Thymus (tissue), 11 donors: ENCODE measurements around the gene CSE1L. TPM values are rescaled to one million over a fixed set of nuclear protein-coding genes. Genes with fewer than 3 reads are reported as not detected.
"Not testable (repeated sequence)": the region's sequence is repeated elsewhere in the genome, so short reads cannot be mapped to it uniquely, and the experiment has no call there.

Source experiments
- DNase-seq, 9 donors: peaks; one replicate each; pipeline ENCODE4 v3.0.0-alpha.2; 2013; ENCODE audit warnings: low spot score in 9 of 9, low read depth in 6 of 9, missing footprints in 1 of 9
- H3K27ac ChIP-seq, 2 donors: one replicate each; pipeline ENCODE4 v1.5.1; 2013; ENCODE audit warnings: control low read depth in 1 of 2, low read depth in 1 of 2, low read length in 1 of 2, mild to moderate bottlenecking in 1 of 2, moderate library complexity in 1 of 2
- H3K27me3 ChIP-seq, 2 donors: one replicate each; pipeline ENCODE4 v1.5.1; 2013; ENCODE audit warnings: low read length in 1 of 2; ENCODE audit not compliant: control insufficient read depth in 2 of 2, insufficient read depth in 1 of 2
- H3K36me3 ChIP-seq, 2 donors: one replicate each; pipeline ENCODE4 v1.5.1; 2013; ENCODE audit warnings: low read length in 1 of 2, mild to moderate bottlenecking in 1 of 2, moderate library complexity in 1 of 2; ENCODE audit not compliant: control insufficient read depth in 2 of 2, insufficient read depth in 2 of 2
- H3K4me1 ChIP-seq, 2 donors: one replicate each; pipeline ENCODE4 v1.5.1; 2013; ENCODE audit warnings: low read length in 2 of 2; ENCODE audit not compliant: control insufficient read depth in 2 of 2, insufficient read depth in 2 of 2
- H3K4me3 ChIP-seq, 2 donors: one replicate each; pipeline ENCODE4 v1.5.1; 2013; ENCODE audit warnings: low read length in 2 of 2, control low read depth in 1 of 2, mild to moderate bottlenecking in 1 of 2
- H3K9me3 ChIP-seq, 2 donors: one replicate each; pipeline ENCODE4 v1.5.1; 2013; ENCODE audit warnings: low read length in 1 of 2, mild to moderate bottlenecking in 1 of 2; ENCODE audit not compliant: control insufficient read depth in 2 of 2, insufficient read depth in 1 of 2
- WGBS: extraction: QIAGEN DNeasy Blood & Tissue Kit; methylation state at CpG from one replicate; pipeline ENCODE4 v1.1.7; 2013; 5-methylcytosine and 5-hydroxymethylcytosine counted together
- polyA plus RNA-seq: library from polyadenylated mRNA; stranded (reverse); fragments of 200-250 nt; gene quantifications from one replicate; pipeline ENCODE4 v1.2.3, GENCODE V29; 2013
- total RNA-seq: library from RNA; stranded (reverse); fragments of 120-200 nt; gene quantifications from one replicate; pipeline ENCODE4 v1.2.4, GENCODE V29; 2013
- donor health status: healthy.

CSE1L gene
- total and polyA plus RNA-seq, 2 donors, result 30.4 to 84.0 TPM

DNA sequence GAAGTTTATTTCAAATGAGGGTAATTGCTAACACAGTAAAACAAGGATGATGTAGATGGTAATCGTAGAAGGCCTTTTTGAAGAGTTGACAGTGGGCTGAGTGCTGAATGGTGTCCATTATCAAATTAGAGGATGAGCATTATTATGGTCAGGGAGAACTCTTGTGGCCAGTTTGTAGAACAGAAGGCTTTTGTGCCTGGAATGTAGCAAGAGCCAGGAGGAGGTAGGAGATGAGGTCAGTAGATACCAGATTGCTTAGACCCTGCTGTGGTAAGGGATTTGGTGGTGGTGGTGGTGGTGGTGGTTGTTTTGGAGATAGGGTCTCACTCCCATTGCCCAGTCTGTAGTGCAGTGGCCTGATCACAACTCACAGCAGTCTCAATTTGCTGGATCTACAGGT lies 6.2 kb downstream of the CSE1L start:
- WGBS, result 99% methylated on average over 1 of the region's 1 CpG
- Histone ChIP-seq H3K27me3 (no peaks in the 10 kb centered on the region), H3K27ac (no peak overlapping the region), H3K9me3 (no peaks in the 10 kb centered on the region), H3K4me1 (peaks cover 5 to 11% of the 10 kb centered on the region in 2 donors), H3K4me3 (no peak overlapping the region), H3K36me3 (peaks cover 6 to 17% of the 10 kb centered on the region in 2 donors)
- no peak for DNase-seq

DNA sequence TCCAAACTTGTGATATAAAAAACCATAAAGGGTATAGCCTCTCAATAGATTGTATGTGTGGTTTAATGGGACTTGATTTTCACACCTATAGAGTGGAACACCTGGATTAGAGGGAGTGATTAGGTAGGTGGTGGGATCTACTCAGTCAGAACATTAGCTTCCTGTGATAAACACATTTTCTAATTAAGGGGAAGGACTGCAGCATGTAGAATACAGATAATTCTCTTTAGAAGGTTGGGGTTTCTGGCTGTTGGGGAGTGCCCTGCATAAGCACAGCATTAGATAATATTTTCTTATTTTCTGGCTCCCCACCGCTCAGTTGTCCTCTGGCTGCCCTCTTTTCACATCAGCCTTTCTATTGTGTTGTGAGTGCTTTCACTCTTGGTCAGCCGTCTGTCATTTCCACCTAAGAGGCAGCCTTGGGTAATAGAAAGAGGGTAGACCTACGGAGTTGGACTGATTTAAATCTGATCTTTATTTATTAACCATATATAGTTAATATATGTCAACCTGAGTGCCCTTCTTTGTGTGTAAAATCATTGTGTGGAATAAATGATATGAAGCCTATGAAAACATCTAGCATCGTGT lies 8.0 kb downstream of the CSE1L start:
- H3K36me3 ChIP-seq, result peaks cover 10 to 24% of the 10 kb centered on the region in 2 donors
- H3K27ac ChIP-seq, result no peak overlapping the region
- 97% methylated on average over 4 of the region's 4 CpGs for WGBS
- H3K4me1 ChIP-seq, result no peaks in the 10 kb centered on the region
- DNase-seq, result no peak
- H3K27me3 ChIP-seq, result no peaks in the 10 kb centered on the region
- H3K9me3 ChIP-seq, result no peaks in the 10 kb centered on the region
- no peak overlapping the region for H3K4me3 ChIP-seq

DNA sequence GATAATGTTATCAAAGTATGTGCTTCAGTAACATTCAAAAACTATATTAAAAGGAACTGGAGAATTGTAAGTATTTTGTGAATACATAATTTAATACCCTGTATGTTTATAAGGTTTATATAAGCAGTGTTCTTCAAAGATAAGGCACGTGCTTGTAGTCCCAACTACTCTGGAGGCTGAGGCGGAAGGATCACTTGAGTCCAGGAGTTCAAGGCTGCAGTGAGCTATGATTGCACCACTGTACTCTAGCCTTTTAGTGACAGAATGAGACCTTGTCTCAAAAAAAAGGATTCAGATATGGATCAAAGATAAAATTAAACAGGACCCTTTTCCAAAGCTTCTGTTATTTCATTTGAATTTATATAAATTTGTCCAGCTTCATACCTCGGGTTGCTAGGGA lies 17.2 kb downstream of the CSE1L start:
- peaks cover 33 to 71% of the 10 kb centered on the region in 2 donors for H3K36me3 ChIP-seq
- H3K9me3 ChIP-seq, result no peaks in the 10 kb centered on the region
- H3K4me1 ChIP-seq, result no peaks in the 10 kb centered on the region
- no peak overlapping the region for H3K27ac ChIP-seq
- no peak overlapping the region for H3K4me3 ChIP-seq
- WGBS, result 78% methylated on average over 3 of the region's 3 CpGs
- H3K27me3 ChIP-seq, result no peaks in the 10 kb centered on the region
- DNase-seq, result no peak

DNA sequence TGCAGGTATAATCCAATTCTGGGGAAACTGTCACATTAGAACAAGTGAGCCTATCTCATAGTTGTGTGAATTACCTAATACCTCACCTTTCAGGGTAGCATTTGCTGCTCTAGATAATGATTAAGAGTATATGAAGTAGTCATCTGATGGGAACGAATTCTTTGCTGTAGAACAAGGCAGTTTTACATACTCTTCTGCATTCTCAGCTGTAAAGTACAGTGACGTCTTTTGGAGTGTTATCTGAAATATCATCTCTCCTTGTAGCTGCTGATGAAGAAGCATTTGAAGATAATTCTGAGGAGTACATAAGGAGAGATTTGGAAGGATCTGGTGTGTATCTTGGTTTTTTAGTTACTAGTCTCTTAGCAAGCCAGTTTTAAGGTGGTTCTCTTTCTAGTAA lies 28.4 kb downstream of the CSE1L start:
- H3K4me3 ChIP-seq, result no peak overlapping the region
- H3K27me3 ChIP-seq, result no peaks in the 10 kb centered on the region
- peaks cover 44 to 71% of the 10 kb centered on the region in 2 donors for H3K36me3 ChIP-seq
- no peaks in the 10 kb centered on the region for H3K4me1 ChIP-seq
- 75% methylated on average over 2 of the region's 2 CpGs for WGBS
- H3K9me3 ChIP-seq, result no peaks in the 10 kb centered on the region
- DNase-seq, result no peak
- H3K27ac ChIP-seq, result no peak overlapping the region

DNA sequence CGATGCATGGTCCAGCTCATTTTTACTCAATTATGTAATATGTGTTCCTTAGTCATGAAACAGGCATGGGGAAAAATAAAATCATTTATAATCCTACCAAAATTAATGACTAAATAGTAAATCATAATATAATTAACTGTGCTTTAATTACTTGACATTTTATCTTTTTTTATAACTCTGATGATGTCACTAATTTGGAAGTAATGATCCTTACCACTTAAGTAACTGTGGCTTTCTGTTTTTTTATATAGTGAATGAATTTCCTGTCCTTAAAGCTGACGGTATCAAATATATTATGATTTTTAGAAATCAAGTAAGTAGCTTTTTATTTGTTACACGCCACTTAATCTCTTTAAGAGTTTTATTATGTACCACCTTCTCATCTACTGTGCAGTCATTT lies 32.2 kb downstream of the CSE1L start:
- no peaks in the 10 kb centered on the region for H3K27me3 ChIP-seq
- WGBS, result 94% methylated on average over 3 of the region's 3 CpGs
- H3K9me3 ChIP-seq, result no peaks in the 10 kb centered on the region
- H3K4me3 ChIP-seq, result no peak overlapping the region
- H3K27ac ChIP-seq, result no peak overlapping the region
- H3K4me1 ChIP-seq, result no peaks in the 10 kb centered on the region
- peaks cover 60 to 85% of the 10 kb centered on the region in 2 donors for H3K36me3 ChIP-seq
- DNase-seq, result no peak

DNA sequence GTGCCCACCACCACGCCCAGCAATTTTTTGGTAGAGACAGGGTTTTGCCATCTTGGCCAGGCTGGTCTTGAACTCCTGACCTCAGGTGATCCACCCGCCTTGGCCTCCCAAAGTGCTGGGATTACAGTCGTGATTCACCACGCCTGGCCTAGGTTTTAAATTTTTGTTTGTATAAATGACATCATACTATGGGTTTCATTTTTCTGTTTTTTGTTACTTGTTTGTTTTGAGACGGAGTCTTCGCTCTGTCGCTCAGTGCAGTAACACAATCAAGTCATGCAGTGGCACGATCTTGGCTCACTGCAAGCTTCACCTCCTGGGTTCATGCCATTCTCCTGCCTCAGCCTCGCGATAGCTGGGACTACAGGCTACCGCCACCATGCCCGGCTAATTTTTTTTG lies 36.2 kb downstream of the CSE1L start:
- WGBS, result 98% methylated on average over 12 of the region's 12 CpGs
- H3K9me3 ChIP-seq, DNase-seq, H3K4me3 ChIP-seq, H3K27ac ChIP-seq, H3K27me3 ChIP-seq, H3K4me1 ChIP-seq: not testable (repeated sequence)
- H3K36me3 ChIP-seq, result peaks cover 56 to 86% of the 10 kb centered on the region in 2 donors

DNA sequence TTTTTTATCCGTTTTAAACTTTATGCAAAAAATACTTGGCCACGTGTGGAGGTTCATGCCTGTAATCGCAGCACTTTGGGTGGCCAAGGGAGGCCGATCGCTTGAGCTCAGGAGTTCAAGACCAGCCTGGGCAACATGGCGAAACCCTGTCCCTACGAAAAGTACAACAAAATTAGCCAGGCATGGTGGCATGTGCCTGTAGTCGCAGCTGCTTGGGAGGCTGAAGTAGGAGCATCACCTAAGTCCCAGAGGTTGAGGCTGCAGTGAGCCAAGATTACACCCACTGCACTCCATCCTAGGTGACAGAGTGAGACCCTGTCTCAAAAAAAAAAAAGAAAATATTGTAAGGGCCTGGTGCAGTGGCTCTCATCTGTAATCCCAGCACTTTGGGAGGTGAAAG lies 45.0 kb downstream of the CSE1L start:
- H3K27me3 ChIP-seq, result no peaks in the 10 kb centered on the region
- whole genome bisulfite sequencing, result 97% methylated on average over 8 of the region's 8 CpGs
- no peak overlapping the region for H3K4me3 ChIP-seq
- H3K27ac ChIP-seq, result no peak overlapping the region
- peaks cover 32 to 93% of the 10 kb centered on the region in 2 donors for H3K36me3 ChIP-seq
- no peaks in the 10 kb centered on the region for H3K9me3 ChIP-seq
- DNase-seq, result no peak
- H3K4me1 ChIP-seq, result no peaks in the 10 kb centered on the region

DNA sequence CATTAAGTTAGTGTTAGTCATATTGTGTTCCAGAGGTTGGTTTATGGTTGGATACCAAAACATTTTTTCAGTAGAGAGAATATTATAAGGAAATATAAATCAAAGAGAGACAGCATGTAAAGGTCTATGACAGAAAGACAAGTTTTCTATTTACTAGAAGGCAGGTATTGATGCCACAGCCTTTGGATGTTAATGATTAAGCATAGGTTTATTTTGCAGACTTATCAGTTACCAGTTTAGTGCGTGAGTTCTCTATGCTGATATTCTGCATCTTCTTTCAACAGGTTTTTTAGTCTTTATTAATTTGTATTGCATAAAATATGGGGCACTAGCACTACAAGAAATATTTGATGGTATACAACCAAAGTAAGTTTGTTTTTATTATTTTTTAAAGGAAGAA lies 45.6 kb downstream of the CSE1L start:
- H3K9me3 ChIP-seq, result no peaks in the 10 kb centered on the region
- no peak overlapping the region for H3K4me3 ChIP-seq
- H3K27ac ChIP-seq, result no peak overlapping the region
- no peaks in the 10 kb centered on the region for H3K4me1 ChIP-seq
- peaks cover 36 to 93% of the 10 kb centered on the region in 2 donors for H3K36me3 ChIP-seq
- WGBS, result 99% methylated on average over 1 of the region's 1 CpG
- H3K27me3 ChIP-seq, result no peaks in the 10 kb centered on the region
- no peak for DNase-seq

DNA sequence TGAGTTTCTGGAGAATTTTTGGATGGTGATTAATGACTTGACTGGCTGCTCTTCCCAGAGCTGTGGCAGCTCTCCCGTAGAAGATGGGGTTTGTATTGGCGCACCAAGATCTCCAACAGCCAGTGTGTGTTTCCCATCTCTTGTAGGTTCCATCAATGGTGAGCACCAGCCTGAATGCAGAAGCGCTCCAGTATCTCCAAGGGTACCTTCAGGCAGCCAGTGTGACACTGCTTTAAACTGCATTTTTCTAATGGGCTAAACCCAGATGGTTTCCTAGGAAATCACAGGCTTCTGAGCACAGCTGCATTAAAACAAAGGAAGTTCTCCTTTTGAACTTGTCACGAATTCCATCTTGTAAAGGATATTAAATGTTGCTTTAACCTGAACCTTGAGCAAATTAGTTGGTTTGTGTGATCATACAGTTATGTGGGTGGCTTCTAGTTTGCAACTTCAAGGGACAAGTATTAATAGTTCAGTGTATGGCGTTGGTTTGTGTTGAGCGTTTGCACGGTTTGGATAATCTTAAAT lies 50.2 kb downstream of the CSE1L start:
- H3K9me3 ChIP-seq, result no peaks in the 10 kb centered on the region

More for the DNA sequence above, 50.2 kb downstream of the CSE1L start:
- no peaks in the 10 kb centered on the region for H3K27me3 ChIP-seq
- H3K4me1 ChIP-seq, result no peaks in the 10 kb centered on the region
- H3K4me3 ChIP-seq, result no peak overlapping the region
- peaks cover 42 to 83% of the 10 kb centered on the region in 2 donors for H3K36me3 ChIP-seq
- no peak overlapping the region for H3K27ac ChIP-seq
- no peak for DNase-seq
- whole genome bisulfite sequencing, result 96% methylated on average over 7 of the region's 7 CpGs
